PFSK-1 (cell line): ENCODE data around the gene AZIN2.

Experiments
- FOXP2 ChIP-seq: optimal IDR thresholded peaks from 2 replicates; pipeline ENCODE3; 2011; ENCODE audit warnings: borderline replicate concordance, control low read depth, inconsistent platforms; ENCODE audit not compliant: insufficient read depth; ENCODE audit errors: extremely low read length, extremely low read depth
- POLR2AphosphoS5 ChIP-seq: IDR thresholded peaks from 2 replicates; pipeline ENCODE4 v1.6.1; 2012; ENCODE audit warnings: low read depth, mild to moderate bottlenecking, control low read depth, low read length, moderate library complexity
- SIN3A ChIP-seq: IDR thresholded peaks from 2 replicates; pipeline ENCODE4 v1.6.1; 2012; ENCODE audit warnings: mild to moderate bottlenecking, low read length, moderate library complexity, borderline replicate concordance; ENCODE audit not compliant: insufficient read depth
- TAF1 ChIP-seq: IDR thresholded peaks from 2 replicates; pipeline ENCODE4 v1.6.1; 2012; ENCODE audit warnings: low read length, control low read depth, borderline replicate concordance; ENCODE audit not compliant: insufficient read depth
- TF ChIP-seq, protein P1 (sequence below), 2 experiments: IDR thresholded peaks; 2 replicates each; pipeline versions ENCODE4 v1.6.1 to v1.8.0; 2011 to 2012; ENCODE audit warnings: low read depth in 2 of 2, low read length in 2 of 2, control low read depth in 1 of 2, inconsistent platforms in 1 of 2, mild to moderate bottlenecking in 1 of 2, moderate library complexity in 1 of 2; ENCODE audit not compliant: insufficient read depth in 1 of 2

AZIN2 gene

DNA sequence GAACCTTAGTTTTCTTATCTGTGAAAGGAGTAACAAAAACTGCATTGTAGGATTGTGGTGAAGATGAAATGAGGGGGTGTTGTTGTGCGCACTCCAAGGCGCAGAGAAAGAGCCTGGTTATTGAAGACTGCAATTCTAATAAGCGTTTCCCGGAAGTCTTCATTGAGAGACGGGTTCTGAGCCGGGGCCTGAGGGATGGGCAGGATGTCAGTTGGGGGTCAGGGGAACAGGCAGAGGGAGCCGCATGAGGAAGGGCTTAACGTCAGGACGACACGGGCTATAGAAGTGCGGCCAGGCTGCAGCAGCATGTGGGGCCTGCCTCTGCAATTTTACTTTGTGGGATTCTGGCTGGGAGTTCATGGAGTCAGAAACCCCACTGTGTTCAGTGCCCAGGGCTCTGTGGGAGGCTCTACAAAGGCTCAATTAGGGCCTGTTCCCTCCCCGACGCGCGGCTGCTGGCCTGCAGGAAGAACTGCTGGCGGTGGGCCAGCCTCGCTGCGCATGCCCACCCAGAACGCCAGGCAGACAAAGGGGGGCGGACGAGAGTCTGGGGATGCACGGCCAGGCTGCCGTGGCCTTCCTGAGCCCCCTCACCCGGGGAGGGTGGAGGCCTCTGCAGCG lies 80.2 kb downstream of the AZIN2 start:
- TF ChIP-seq SIN3A (no peak), FOXP2 (peak; percentile 43)

DNA sequence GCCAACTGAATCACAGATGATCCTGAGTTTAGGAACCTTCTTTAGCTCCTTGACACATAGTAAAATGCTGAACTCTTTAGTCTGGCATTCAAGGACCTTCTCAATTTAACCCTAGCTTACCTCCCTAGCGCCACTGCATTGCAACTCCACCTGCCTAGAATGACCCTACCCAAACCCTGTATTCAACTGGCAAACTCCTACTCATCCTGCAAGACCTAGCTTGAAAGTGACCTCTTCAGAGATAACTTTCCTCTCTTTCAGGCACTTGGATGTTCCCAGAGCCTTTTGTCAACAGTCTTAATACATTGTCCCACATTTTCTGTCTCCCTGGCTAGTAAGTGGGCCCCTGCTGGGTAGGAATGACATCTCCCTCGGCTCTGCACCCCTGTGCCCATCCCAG lies 81.2 kb downstream of the AZIN2 start:
- TF ChIP-seq SIN3A (no peak), TAF1 (no peak), FOXP2 (no peak), POLR2AphosphoS5 (no peak)
- TF ChIP-seq, protein P1, sequence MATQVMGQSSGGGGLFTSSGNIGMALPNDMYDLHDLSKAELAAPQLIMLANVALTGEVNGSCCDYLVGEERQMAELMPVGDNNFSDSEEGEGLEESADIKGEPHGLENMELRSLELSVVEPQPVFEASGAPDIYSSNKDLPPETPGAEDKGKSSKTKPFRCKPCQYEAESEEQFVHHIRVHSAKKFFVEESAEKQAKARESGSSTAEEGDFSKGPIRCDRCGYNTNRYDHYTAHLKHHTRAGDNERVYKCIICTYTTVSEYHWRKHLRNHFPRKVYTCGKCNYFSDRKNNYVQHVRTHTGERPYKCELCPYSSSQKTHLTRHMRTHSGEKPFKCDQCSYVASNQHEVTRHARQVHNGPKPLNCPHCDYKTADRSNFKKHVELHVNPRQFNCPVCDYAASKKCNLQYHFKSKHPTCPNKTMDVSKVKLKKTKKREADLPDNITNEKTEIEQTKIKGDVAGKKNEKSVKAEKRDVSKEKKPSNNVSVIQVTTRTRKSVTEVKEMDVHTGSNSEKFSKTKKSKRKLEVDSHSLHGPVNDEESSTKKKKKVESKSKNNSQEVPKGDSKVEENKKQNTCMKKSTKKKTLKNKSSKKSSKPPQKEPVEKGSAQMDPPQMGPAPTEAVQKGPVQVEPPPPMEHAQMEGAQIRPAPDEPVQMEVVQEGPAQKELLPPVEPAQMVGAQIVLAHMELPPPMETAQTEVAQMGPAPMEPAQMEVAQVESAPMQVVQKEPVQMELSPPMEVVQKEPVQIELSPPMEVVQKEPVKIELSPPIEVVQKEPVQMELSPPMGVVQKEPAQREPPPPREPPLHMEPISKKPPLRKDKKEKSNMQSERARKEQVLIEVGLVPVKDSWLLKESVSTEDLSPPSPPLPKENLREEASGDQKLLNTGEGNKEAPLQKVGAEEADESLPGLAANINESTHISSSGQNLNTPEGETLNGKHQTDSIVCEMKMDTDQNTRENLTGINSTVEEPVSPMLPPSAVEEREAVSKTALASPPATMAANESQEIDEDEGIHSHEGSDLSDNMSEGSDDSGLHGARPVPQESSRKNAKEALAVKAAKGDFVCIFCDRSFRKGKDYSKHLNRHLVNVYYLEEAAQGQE (IDR thresholded peaks at IDR 0.05; ENCODE audit: insufficient read depth in 1 of 2, low read depth in 2 of 2, low read length in 2 of 2), result no peak

DNA sequence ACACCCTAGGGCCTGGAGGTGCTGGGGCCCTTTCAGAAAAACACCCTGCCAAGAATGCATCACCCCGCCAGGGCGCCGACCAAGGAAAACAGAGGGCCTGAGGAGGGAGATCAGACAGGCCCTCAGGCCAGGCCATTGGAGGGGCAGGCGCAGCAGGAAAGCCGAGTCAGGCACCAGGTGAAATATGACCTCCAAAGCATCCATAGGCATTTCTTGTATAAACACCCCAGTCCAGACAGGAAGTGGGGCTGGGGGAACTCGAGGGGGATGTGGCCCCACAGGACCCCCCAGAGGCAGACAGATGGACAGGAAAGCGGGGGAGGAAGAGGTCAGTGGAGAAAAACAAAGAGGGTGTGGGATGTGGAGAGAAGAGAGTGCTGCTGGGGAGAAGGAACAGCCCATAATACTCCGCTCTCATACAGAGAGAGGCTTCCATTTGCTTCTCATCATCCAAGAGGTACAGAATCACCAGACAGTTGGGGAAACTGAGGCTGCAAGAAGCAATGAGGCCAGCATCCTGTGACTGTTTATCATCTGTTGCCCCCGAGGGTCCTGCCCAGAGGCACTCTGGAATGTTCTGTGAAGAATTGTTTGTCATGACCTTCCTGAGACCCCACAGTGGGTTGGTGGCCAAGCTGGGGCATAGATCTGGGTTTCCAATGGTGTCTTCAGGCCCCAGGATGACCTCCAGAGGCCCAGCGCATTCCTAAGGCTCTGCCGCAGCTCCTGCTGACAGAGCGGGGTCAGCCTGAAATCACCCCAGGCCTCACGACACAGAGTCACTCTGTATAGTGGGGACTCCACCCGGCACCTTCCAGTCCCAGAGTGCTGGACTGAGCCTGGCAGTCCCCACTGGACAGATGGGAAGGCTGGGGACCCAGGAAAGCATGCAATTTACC lies 82.9 kb downstream of the AZIN2 start:
- no peak for TF ChIP-seq POLR2AphosphoS5
- peak; percentile 37 for TF ChIP-seq FOXP2
- TF ChIP-seq, protein P1 (IDR thresholded peaks at IDR 0.05; ENCODE audit: insufficient read depth in 1 of 2, low read depth in 2 of 2, low read length in 2 of 2), result peak in 1 of 2 experiments; percentile 73; a peak in 2 of 4 replicates
- TF ChIP-seq TAF1, result no peak; the same call in 1 of the 2 replicates

DNA sequence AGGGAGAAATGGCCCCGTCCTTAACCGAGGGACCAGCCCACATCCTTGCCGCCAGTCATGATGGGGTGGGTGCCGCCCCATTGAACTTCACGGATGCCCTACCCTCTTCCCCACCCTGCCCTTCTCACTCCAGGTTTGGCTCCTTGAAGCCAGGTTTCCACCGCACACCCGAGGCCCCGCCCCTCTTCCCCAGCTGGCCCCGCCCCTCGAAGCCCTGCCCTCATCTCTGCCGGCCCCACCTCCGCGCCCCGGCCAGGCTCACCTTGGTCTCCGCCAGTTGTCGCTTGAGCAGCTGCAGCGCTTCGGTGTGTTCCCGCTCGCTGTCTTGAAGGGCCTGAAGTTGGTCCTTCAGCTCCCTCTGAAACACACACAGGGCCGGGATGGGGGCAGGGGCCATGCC lies 84.3 kb downstream of the AZIN2 start:
- TF ChIP-seq SIN3A, result no peak

DNA sequence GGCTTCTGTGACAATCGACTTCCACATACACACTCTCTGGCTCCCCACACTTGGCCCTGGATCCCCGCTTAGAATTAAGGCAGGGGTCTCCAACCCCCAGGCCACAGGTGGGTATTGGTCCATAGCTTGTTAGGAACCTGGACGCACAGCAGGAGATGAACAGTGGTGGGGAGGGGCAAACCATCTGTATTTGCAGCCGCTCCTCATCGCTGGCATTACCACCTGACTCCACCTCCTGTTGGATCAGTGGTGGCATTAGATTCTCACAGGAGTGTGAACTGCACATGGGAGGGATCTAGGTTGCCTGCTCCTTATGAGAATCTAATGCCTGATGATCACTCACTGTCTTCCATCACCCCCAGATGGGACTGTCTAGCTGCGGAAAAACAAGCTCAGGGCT lies 84.9 kb downstream of the AZIN2 start:
- TF ChIP-seq TAF1 (no peak), POLR2AphosphoS5 (no peak), SIN3A (no peak), FOXP2 (no peak)
- TF ChIP-seq, protein P1 (IDR thresholded peaks at IDR 0.05; ENCODE audit: insufficient read depth in 1 of 2, low read depth in 2 of 2, low read length in 2 of 2), result no peak
